ENCODE results near the gene FCF1. TPM values are rescaled to one million over a fixed set of nuclear protein-coding genes. Genes with fewer than 3 reads are reported as not detected.

FCF1 gene
- total and polyA plus RNA-seq, 9 of the 15 experiments (the other 6 are each of a cell fraction or from before 2014, with no cell fraction given), result 6.8 to 91.9 (median 40.0) TPM

GRCh38 chr14:74737753-74738325 lies 24.9 kb downstream of the FCF1 start:
- Histone ChIP-seq H3K4me2 (ENCODE audit: insufficient read depth, low read length) (no peak overlapping the region), H3K27ac (ENCODE audit: extremely low read depth, low read depth, low read length) (no peak overlapping the region), H3K36me3 (ENCODE audit: control insufficient read depth, insufficient read depth, low read length) (peaks cover 34% of the 10 kb centered on the region; the same call in 2 of the 3 replicates), H3K79me2 (ENCODE audit: control insufficient read depth, insufficient read depth, low read length) (no peaks in the 10 kb centered on the region), H3K9me1 (ENCODE audit: control insufficient read depth, insufficient read depth, low read length) (no peaks in the 10 kb centered on the region), H3K27me3 (ENCODE audit: control insufficient read depth in 2 of 2, insufficient read depth in 2 of 2, low read length in 2 of 2) (no peaks in the 10 kb centered on the region), H3K9ac (ENCODE audit: insufficient read depth in 1 of 2, low read depth in 2 of 2, low read length in 2 of 2) (no peak overlapping the region), H3K9me3 (replicated peaks; ENCODE audit: control insufficient read depth, insufficient read depth, low read depth, low read length) (no peaks in the 10 kb centered on the region), H2AFZ (ENCODE audit: low read depth, low read length) (no peak overlapping the region), H3K4me3 (no peak overlapping the region), H3K4me1 (replicated peaks in 1 of 2; ENCODE audit: control insufficient read depth in 2 of 2, insufficient read depth in 2 of 2, low read length in 2 of 2) (no peaks in the 10 kb centered on the region; a peak in 2 of 5 replicates), H4K20me1 (replicated peaks; ENCODE audit: control insufficient read depth, insufficient read depth, low read length) (no peaks in the 10 kb centered on the region)
- in situ Hi-C loops (cut with MboI), result no loop called here
- DNase-seq (ENCODE audit: extremely low read depth in 1 of 4, low spot score in 3 of 4) (no peak), ATAC-seq (no peak), FAIRE-seq (no peak)
- 82% methylated on average over 3 of the region's 4 CpGs for WGBS (ENCODE audit: insufficient coverage, low coverage, missing lambda C conversion rate)
- ChIA-PET CTCF (ENCODE audit: low intra/inter-chr PET ratio) (no interaction called here), POLR2A (no interaction called here)
- no TSS peak for BruUV-seq (replicated peaks)
- intact Hi-C loops (cut with micrococcal nuclease), result no loop called here
- TF ChIP-seq POLR2H (tag; IDR thresholded peaks at IDR 0.05; ENCODE audit: low read depth) (no peak), PBX2 (CRISPR knock-in tag; IDR thresholded peaks at IDR 0.05; ENCODE audit: low read depth) (no peak), PBX2 (tag; conservative IDR thresholded peaks at IDR 0.05; ENCODE audit: low read depth) (no peak), ZNF740 (CRISPR knock-in tag; IDR thresholded peaks at IDR 0.05) (no peak), ZNF740 (tag; IDR thresholded peaks at IDR 0.05) (no peak)
